ENCODE results near the gene ARHGAP27.
"Not testable (repeated sequence)": the region's sequence is repeated elsewhere in the genome, so short reads cannot be mapped to it uniquely, and the experiment has no call there.

ARHGAP27 gene

DNA sequence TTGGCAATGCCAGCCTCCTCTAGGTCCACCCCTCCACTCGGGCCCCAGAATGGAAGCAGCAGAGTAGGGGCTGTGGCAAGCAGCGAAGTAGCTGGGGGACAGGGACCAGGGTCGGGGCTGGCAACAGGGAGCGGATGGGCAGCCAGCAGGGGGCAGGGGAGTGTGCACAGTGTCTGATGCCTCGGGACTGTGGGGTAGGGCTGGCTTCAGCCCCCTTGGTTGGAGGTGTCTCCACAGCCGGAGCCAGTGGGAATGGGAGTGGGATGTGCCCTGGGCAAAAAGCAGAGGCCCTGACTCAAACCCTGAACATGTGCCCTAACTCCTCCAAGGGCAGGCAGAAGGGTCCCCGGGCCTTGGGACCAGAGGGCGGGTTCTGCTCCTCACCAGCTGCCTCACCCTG lies 18.5 kb upstream of the ARHGAP27 start:
- no peak for DNase-seq (ENCODE audit: insufficient read length, low spot score)
- no peak for TF ChIP-seq POLR2A (IDR thresholded peaks at IDR 0.05; ENCODE audit: low read depth, low read length)
- FAIRE-seq: no peak

DNA sequence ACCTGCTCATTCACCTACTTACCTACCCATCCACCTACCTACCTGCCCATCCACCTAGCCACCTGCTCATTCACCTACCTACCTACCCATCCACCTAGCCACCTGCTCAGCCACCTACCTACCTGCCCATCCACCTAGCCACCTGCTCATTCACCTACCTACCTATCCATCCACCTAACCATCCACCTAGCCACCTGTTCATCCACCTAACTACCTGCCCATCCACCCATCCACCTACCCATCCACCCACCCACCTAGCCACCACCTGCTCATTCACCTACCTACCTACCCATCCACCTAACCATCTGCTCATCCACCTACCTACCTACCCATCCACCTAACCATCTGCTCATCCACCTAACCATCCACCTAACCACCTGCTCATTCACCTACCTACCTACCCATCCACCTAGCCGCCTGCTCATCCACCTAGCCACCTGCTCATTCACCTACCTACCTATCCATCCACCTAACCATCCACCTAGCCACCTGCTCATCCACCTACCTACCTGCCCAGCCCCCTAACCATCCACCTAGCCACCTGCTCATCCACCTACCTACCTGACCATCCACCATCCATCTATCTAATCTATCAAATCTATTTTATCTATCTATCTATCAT lies 17.1 kb upstream of the ARHGAP27 start:
- not testable (repeated sequence) for FAIRE-seq

DNA sequence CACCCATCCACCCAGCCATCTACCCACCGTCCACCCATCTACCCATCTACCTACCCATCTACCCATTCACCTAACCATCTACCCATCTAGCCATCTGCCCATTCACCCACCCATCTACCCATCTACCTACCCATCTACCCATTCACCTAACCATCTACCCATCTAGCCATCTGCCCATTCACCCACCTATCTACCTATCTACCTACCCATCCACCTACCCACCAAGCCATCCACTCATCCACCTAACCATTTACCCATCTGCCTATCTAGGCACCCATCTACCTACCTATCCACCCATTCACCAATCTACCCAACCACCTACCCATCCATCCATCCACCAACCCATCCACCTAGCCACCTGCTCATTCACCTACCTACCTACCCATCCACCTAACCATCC lies 16.6 kb upstream of the ARHGAP27 start:
- not testable (repeated sequence) for FAIRE-seq; DNase-seq (ENCODE audit: insufficient read length, low spot score)

More for the DNA sequence above, 17.1 kb upstream of the ARHGAP27 start:
- DNase-seq (ENCODE audit: insufficient read length, low spot score): not testable (repeated sequence)

DNA sequence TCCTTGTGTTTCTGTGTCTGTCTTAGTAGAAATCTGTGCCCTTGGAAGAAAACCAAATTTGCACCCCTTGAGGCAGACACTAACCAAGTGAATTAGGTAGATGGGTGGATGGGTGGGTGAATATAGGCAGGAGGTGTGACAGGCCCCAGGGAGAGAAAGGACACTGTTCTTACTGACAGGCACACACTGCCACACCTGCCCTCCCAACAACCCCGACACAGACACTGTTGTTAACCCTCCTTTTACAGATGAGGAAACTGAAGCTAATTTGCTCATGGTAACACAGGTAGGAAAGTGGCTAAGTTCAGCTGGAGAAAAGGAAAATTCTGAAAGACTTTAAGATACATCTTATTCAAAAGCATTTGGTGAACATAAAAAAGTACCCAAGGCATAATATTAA lies 15.8 kb upstream of the ARHGAP27 start:
- not testable (repeated sequence) for FAIRE-seq; DNase-seq (ENCODE audit: insufficient read length, low spot score)

DNA sequence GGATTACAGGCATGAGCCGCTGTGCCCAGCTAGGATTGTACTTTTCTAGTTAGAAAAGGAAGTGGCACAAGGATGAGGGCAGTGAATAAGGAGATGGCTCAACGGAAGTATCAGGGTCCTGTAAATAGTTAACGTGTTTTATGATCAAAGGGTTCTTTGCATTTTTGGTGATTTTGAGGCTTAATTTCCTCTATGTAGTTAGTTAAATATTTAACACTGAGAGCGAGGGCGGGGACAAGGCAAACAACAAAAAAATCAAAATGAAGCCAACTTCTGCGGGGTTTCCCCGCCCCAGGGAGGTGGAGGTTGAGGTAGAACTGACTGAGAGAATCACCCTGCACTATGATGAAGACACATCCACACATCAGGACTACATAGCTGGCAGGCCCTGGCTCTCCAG lies 15.4 kb upstream of the ARHGAP27 start:
- FAIRE-seq: not testable (repeated sequence)

DNA sequence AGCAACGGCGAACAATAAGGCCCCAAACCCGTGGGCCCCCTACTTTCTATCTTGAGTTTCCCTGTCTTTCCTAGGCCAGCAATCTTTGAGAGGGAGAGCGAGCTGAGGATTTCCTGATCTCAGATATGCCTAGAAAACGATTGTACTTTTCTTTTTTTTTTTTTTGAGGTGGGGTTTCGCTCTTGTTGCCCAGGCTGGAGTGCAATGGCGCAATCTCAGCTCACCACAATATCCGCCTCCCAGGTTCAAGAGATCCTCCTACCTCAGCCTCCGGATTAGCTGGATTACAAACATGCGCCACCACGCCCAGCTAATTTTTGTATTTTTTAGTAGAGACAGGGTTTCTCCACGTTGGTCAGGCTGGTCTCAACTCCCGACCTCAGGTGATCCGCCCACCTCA lies 15.0 kb upstream of the ARHGAP27 start:
- FAIRE-seq; DNase-seq (ENCODE audit: insufficient read length, low spot score): not testable (repeated sequence)

More for the DNA sequence above, 15.4 kb upstream of the ARHGAP27 start:
- not testable (repeated sequence) for DNase-seq (ENCODE audit: insufficient read length, low spot score)

DNA sequence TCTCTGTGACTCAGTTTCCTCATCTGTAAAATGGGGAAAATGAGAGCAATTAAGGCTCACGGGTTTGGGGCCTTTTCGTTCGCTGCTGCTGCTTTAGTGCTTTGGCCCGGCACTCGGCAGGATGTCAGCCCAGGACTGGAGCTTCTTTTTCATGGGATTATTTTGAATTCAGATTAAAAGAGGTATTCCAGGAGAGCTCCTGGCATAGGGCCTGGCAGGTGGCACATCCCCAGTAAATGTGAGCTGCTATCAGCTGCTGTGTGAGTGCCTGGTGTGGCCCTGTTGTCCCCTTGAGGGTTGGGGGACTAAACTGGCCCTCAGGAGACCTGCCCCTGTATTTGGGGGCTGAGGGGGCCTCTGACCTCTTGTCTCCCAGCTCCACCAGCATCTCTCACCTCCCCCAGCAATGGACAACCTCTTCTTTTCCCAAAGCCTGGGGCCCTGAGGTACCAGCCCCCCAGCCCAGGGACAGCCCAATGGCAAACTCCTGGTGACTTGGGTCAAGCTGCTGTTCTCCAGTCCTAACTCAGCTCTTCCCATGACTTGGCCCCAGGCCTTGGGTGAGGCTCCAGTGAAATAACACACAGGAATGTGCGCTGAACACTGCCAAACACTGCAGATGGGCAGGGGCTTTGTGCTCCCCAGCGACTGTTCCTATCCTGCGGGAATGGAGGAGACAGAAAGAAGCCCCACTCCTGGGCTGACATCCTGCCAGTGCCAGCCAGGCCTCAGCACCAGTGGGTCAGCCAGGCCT lies 14.4 kb upstream of the ARHGAP27 start:
- not testable (repeated sequence) for DNase-seq (ENCODE audit: insufficient read length, low spot score); FAIRE-seq

DNA sequence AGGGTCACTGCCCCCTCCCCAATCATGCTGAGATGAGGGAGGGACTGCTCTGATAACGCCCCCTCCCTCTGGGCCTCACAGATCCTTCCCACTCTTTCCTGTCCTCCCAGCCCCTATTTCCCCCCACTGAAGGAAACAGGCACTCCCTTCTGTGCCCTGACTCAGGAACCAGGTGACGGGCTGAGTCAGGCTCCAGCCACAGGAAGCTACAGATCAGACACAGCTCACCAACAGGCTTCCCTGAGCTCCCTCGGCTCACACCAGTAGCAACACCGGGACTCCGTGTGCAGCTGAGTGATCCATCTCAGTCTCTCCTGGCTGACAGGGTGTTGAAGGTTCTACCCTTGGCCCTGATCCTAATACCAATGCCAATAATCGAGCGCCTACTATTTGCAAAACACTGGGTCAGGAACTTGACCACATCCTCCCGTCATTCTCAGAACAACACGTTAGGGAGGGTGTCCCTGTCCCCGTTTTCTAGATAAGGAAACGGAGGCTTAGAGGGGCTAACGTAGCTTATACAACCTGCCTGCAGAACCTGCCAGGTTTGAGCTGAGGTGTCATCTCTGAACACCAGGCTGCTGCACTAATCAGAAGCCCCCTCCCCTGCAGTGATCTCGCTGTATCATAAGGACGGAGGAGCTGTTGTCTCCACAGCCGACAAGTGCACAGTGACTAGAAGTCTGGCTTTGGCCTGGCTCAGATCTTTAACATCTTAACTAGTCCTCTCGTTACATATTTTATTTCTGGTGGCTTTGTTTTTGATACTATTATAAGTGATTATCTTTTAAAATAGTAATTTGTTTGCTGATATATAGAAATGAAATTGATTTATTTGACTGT lies 13.5 kb upstream of the ARHGAP27 start:
- FAIRE-seq: peak; percentile 94
- peak; percentile 82 for DNase-seq (ENCODE audit: insufficient read length, low spot score)

DNA sequence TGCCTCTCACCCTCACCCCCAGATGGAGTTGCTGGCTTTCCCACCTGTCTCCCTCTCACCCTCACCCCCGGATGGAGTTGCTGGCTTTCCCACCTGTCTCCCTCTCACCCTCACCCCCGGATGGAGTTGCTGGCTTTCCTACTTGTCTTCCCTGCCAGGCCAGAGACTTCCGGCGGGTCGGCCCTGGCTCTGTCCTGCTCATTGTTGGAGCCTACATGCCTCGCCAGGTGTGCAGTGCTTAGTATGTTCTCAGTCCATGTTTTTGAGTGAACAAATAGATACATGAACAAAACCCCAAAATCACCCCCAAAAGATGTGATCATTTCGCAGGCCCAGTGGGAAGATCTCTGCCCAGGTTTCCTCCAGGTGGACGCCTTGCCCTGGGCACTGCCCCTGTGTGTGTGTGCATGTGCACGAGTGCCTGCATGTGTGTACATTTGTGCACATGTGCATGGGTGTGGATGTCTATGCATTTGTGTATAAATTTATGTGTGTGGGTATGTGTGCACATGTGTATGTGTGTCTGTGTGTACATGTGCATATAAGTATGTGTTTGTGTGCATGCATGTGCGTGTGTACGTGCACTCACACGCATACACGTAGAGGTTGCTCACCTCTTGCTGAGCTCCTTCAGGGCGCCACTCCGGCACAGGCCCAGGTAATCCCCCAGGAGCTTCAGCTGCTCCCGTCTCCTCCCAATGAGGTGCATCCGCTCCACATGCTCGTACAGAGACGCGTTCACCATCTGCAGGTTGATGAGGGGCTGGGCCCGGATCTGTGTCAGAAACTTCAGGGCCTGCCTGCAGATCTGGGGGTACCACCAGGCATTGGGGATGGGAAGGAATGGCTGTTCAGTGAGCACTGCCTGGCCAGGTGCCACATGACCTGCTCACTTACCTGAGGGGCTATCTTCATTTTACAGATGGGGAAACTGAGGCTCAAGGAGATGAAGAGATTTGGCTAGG lies 12.5 kb upstream of the ARHGAP27 start:
- FAIRE-seq; DNase-seq (ENCODE audit: insufficient read length, low spot score): not testable (repeated sequence)

DNA sequence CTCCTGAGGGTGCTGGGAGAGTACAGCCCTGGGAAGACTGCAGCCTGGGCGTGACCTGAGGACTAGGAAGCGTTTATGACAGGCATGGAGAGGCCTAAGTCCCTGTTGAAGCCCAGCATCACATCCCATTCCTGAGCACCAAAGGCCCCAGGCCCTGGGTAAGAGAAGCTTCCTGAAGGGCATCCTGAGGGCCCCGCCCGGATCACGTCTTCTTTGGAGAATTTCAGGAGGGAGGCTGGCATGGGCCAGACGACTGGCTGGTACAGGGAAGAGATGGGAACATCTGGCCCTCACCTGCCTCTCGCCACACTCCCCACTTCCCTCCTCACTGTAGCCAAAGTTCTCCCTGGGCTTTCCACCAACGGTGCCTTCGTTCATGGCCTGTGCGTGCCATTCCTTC lies 11.6 kb upstream of the ARHGAP27 start:
- not testable (repeated sequence) for FAIRE-seq

DNA sequence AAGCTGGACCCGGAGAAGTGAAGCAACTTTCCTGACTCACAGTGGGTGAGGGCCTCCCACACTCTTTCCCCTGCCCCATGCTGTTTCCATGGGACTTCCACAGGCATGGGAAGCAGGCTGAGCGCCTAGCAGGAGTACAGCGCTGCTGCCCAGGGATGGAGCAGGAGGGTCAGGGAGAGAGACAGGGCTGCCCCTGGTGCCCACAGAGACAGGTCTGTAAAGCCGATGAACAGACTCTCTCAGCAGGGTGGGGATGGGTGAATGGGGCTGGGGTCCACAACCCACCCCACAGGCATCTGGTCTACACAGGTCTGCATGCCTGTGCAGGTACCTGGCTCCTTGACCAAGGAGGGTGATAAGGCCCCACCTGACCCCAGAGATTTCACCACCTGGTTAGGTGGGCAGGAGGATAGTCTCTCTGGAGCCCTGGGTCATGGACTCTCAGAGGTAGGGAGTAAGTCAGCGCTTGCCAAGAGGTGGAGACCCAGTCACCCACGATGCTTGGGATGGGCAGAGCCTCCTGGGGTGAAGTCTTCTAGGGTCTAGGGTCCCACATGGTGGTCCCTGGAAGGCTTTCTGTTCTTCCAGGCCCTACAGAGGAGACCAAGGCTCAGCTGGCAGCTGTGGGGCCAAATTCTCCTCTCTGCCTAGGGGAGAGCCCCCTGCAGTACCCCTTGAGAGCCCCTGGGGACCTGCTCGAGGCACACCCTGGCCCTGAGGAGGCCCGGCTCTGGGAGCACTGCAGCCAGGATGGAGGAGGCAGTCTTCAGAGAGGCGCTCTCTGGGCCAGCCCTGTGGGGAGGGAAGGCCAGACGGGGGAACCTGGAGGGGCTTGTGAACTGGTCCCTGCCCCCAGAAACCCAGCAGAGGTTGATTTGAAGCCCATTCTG lies 10.9 kb upstream of the ARHGAP27 start:
- not testable (repeated sequence) for DNase-seq (ENCODE audit: insufficient read length, low spot score); FAIRE-seq

More for the DNA sequence above, 11.6 kb upstream of the ARHGAP27 start:
- not testable (repeated sequence) for DNase-seq (ENCODE audit: insufficient read length, low spot score)

DNA sequence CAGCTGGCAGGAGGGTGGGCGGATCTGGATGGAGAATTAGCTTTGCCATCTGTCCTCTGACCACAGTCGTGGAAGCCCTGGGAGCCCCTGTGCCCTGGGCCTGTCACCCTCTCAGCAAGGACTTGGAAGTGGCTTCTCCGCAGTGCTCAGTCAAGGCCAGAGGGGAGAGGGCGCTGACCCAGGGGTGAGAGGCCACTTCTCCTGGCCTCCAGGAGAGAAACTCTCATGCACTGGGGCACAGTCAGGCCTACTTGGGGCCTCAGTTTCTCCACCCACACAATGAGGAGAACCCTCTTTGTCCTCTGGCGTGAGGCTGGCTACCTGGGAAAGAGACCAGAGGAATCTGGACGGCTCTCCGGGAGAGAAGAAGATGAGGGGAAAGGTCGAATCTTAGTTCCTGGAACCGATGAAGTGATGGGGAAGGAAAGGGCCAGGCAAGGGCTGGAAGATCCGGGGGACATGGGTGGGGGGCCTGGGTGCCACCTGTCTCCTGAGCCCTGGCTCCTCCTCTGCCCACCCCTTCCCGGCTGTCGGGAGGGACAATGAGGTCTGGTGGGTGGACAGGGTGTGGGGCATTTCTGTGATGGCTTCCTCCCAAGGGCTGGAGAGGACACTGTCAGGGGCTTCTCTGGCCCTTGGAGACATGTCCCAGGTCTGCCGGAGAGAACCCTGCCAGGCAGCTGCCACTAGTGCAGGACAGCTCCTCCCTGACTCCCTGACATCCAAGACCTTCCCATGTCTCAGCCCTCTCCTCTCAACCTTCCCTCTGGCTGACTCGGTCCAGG lies 9.0 kb upstream of the ARHGAP27 start:
- no peak for FAIRE-seq
- no peak for DNase-seq (ENCODE audit: insufficient read length, low spot score)
- no peak for TF ChIP-seq POLR2A (IDR thresholded peaks at IDR 0.05; ENCODE audit: low read depth, low read length)

DNA sequence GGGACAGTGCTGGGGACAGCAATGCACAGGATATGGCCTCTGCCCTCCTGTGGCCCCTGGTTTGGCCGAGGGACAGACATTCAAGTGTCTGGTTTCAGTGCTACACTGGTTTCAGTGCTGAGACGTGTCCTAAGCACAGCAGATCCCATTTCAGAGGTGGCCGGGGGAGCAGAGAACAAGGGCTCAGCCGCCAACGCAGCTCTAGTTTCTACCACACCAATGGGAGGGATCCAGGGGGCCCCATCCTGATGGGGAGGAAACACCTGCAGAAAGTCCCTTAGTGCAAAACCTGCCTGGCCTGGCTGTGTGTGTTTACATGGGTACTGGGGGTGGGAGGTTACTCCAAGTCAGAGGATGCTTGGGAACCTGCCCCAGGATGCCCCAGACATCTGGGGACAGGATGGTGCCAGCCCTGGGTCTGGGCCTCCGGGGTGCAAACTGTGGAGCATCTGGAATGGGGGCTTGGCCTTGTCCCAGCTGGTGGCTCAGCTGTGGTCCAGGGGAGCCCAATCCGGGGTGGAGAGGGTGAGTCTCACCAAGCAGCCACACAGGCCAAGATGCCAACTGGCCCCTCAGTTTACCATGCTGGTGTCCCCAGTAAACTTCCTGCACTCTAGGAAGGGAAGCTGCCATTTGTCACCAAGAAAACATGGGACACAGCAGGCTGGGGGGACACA lies 8.3 kb upstream of the ARHGAP27 start:
- not testable (repeated sequence) for DNase-seq (ENCODE audit: insufficient read length, low spot score); FAIRE-seq
